ENCODE results near the gene TSHZ1.

Gene TSHZ1

GRCh38 chr18:75210274-75211001 lies at the start of gene TSHZ1:
Gene TSHZ1 (plus strand): TSS chr18:75210797. CDS start chr18:75211877, 1,080 bp downstream.
- H3K4me3 Mint-ChIP-seq = peak within 1 kb of the TSS; percentile 99
- H3K9me3 Mint-ChIP-seq = no peaks in the 10 kb centered on the region
- peaks cover 53% of the 10 kb centered on the region for H3K4me1 Mint-ChIP-seq
- H3K36me3 Mint-ChIP-seq = no peaks in the 10 kb centered on the region
- ATAC-seq = peak; percentile 52
- H3K27me3 Mint-ChIP-seq = peaks cover 5% of the 10 kb centered on the region
- H3K27ac Mint-ChIP-seq = peak within 1 kb of the TSS; percentile 98

GRCh38 chr18:75161256-75162028 lies 49.2 kb upstream of the TSHZ1 start:
- Mint-ChIP-seq H3K27me3 (peaks cover 16% of the 10 kb centered on the region), H3K36me3 (no peaks in the 10 kb centered on the region), H3K27ac (peak overlapping the region; percentile 60), H3K9me3 (no peaks in the 10 kb centered on the region), H3K4me3 (peak overlapping the region; percentile 81), H3K4me1 (peaks cover 11% of the 10 kb centered on the region)
- no peak for ATAC-seq

- Mint-ChIP-seq H3K4me1 (peaks cover 11% of the 10 kb centered on the region), H3K4me3 (no peak overlapping the region), H3K36me3 (no peaks in the 10 kb centered on the region), H3K9me3 (no peaks in the 10 kb centered on the region), H3K27me3 (peaks cover 26% of the 10 kb centered on the region), H3K27ac (no peak overlapping the region)
- ATAC-seq = no peak
Observed at GRCh38 chr18:75162467-75162866, 48.1 kb upstream of the TSHZ1 start.

GRCh38 chr18:75162978-75163377 lies 47.6 kb upstream of the TSHZ1 start:
- Mint-ChIP-seq H3K4me1 (peaks cover 11% of the 10 kb centered on the region), H3K27me3 (peaks cover 27% of the 10 kb centered on the region), H3K9me3 (no peaks in the 10 kb centered on the region), H3K36me3 (no peaks in the 10 kb centered on the region), H3K27ac (no peak overlapping the region), H3K4me3 (no peak overlapping the region)
- no peak for ATAC-seq

- Mint-ChIP-seq H3K36me3 (no peaks in the 10 kb centered on the region), H3K4me1 (peaks cover 11% of the 10 kb centered on the region), H3K9me3 (no peaks in the 10 kb centered on the region), H3K4me3 (no peak overlapping the region), H3K27me3 (peaks cover 27% of the 10 kb centered on the region), H3K27ac (no peak overlapping the region)
- ATAC-seq = no peak
Observed at GRCh38 chr18:75163736-75164135, 46.9 kb upstream of the TSHZ1 start.

GRCh38 chr18:75164479-75164878 lies 46.1 kb upstream of the TSHZ1 start:
- Mint-ChIP-seq H3K27ac (no peak overlapping the region), H3K27me3 (peaks cover 19% of the 10 kb centered on the region), H3K4me3 (no peak overlapping the region), H3K9me3 (no peaks in the 10 kb centered on the region), H3K4me1 (peaks cover 11% of the 10 kb centered on the region), H3K36me3 (no peaks in the 10 kb centered on the region)
- no peak for ATAC-seq

GRCh38 chr18:75165926-75166325 lies 44.7 kb upstream of the TSHZ1 start:
- peaks cover 11% of the 10 kb centered on the region for H3K4me1 Mint-ChIP-seq
- no peak overlapping the region for H3K4me3 Mint-ChIP-seq
- ATAC-seq = no peak
- H3K27ac Mint-ChIP-seq = no peak overlapping the region
- no peaks in the 10 kb centered on the region for H3K36me3 Mint-ChIP-seq
- H3K9me3 Mint-ChIP-seq = no peaks in the 10 kb centered on the region
- H3K27me3 Mint-ChIP-seq = peaks cover 19% of the 10 kb centered on the region

- Mint-ChIP-seq H3K4me1 (peaks cover 2% of the 10 kb centered on the region), H3K27ac (no peak overlapping the region), H3K9me3 (no peaks in the 10 kb centered on the region), H3K27me3 (peaks cover 19% of the 10 kb centered on the region), H3K36me3 (no peaks in the 10 kb centered on the region), H3K4me3 (no peak overlapping the region)
- no peak for ATAC-seq
Observed at GRCh38 chr18:75167137-75167536, 43.5 kb upstream of the TSHZ1 start.

GRCh38 chr18:75167759-75168618 lies 42.6 kb upstream of the TSHZ1 start:
- peaks cover 19% of the 10 kb centered on the region for H3K27me3 Mint-ChIP-seq
- no peak overlapping the region for H3K4me3 Mint-ChIP-seq
- no peaks in the 10 kb centered on the region for H3K9me3 Mint-ChIP-seq
- no peaks in the 10 kb centered on the region for H3K36me3 Mint-ChIP-seq
- peaks cover 11% of the 10 kb centered on the region for H3K4me1 Mint-ChIP-seq
- H3K27ac Mint-ChIP-seq = no peak overlapping the region
- no peak for ATAC-seq

- no peaks in the 10 kb centered on the region for H3K9me3 Mint-ChIP-seq
- ATAC-seq = no peak
- H3K27me3 Mint-ChIP-seq = peaks cover 19% of the 10 kb centered on the region
- H3K36me3 Mint-ChIP-seq = no peaks in the 10 kb centered on the region
- H3K27ac Mint-ChIP-seq = no peak overlapping the region
- peaks cover 17% of the 10 kb centered on the region for H3K4me1 Mint-ChIP-seq
- no peak overlapping the region for H3K4me3 Mint-ChIP-seq
Observed at GRCh38 chr18:75168619-75169018, 42.0 kb upstream of the TSHZ1 start.

- ATAC-seq = no peak
- Mint-ChIP-seq H3K4me1 (peaks cover 21% of the 10 kb centered on the region), H3K9me3 (no peaks in the 10 kb centered on the region), H3K4me3 (no peak overlapping the region), H3K36me3 (no peaks in the 10 kb centered on the region), H3K27me3 (peaks cover 19% of the 10 kb centered on the region), H3K27ac (no peak overlapping the region)
Observed at GRCh38 chr18:75169411-75169810, 41.2 kb upstream of the TSHZ1 start.

- Mint-ChIP-seq H3K27me3 (peaks cover 19% of the 10 kb centered on the region), H3K9me3 (no peaks in the 10 kb centered on the region), H3K4me1 (peaks cover 21% of the 10 kb centered on the region), H3K4me3 (no peak overlapping the region), H3K27ac (no peak overlapping the region), H3K36me3 (no peaks in the 10 kb centered on the region)
- no peak for ATAC-seq
Observed at GRCh38 chr18:75170022-75170789, 40.4 kb upstream of the TSHZ1 start.

- H3K4me1 Mint-ChIP-seq = peaks cover 21% of the 10 kb centered on the region
- peaks cover 16% of the 10 kb centered on the region for H3K27me3 Mint-ChIP-seq
- no peak overlapping the region for H3K27ac Mint-ChIP-seq
- no peak overlapping the region for H3K4me3 Mint-ChIP-seq
- ATAC-seq = no peak
- H3K36me3 Mint-ChIP-seq = no peaks in the 10 kb centered on the region
- H3K9me3 Mint-ChIP-seq = no peaks in the 10 kb centered on the region
Observed at GRCh38 chr18:75170916-75171315, 39.7 kb upstream of the TSHZ1 start.

- Mint-ChIP-seq H3K27ac (peak overlapping the region; percentile 0), H3K4me1 (peaks cover 21% of the 10 kb centered on the region), H3K4me3 (no peak overlapping the region), H3K36me3 (no peaks in the 10 kb centered on the region), H3K27me3 (peaks cover under 1% of the 10 kb centered on the region), H3K9me3 (no peaks in the 10 kb centered on the region)
- peak; percentile 15 for ATAC-seq
Observed at GRCh38 chr18:75172299-75173124, 38.1 kb upstream of the TSHZ1 start.

All from stimulated activated memory B cell treated with anti-CD40 and anti-IgM and Interleukin-4, amounts not matched to agents 10 μg/mL and 1 μg/mL and 100 μg/mL, for 72 hours (primary cell).